Caco-2 (cell line): ENCODE measurements around the gene FGF14. TPM values are rescaled to one million over a fixed set of nuclear protein-coding genes. Genes with fewer than 3 reads are reported as not detected.

Experiments used
- BruUV-seq: library from RNA; stranded (reverse); fragments of 400-500 nt; replicated peaks from 2 replicates; lab custom pipeline; 2021; lab: Mats Ljungman, UMichigan
- CTCF ChIA-PET: fragments of 300-600 bp; sonication (Branson Sonifier 250); formaldehyde crosslinking; loops from one replicate; lab custom pipeline; 2022; ENCODE audit warnings: antibody characterized with exemption; lab: Charles Lee
- POLR2A ChIA-PET: fragments of 300-600 bp; sonication (Branson Sonifier 250); formaldehyde crosslinking; loops from one replicate; lab custom pipeline; 2022; ENCODE audit warnings: antibody characterized with exemption; lab: Charles Lee
- DNase-seq, 2 experiments: peaks; one replicate each; pipeline versions ENCODE4 v3.0.0 to v3.0.0-alpha.2; 2020 to 2022
- H3K27me3 ChIP-seq: replicated peaks from 2 replicates; pipeline ENCODE4 v1.6.0; 2011; ENCODE audit warnings: low read length; ENCODE audit not compliant: control insufficient read depth, insufficient read depth
- H3K36me3 ChIP-seq: 2 replicates; pipeline ENCODE4 v1.5.1; 2011; ENCODE audit warnings: low read length; ENCODE audit not compliant: control insufficient read depth, insufficient read depth
- H3K4me1 ChIP-seq: fragments of 250-450 bp; sonication (Bioruptor Pico); 2 replicates; pipeline ENCODE4 v1.5.1; 2020; ENCODE audit warnings: mild to moderate bottlenecking
- H3K4me3 ChIP-seq: 2 replicates; pipeline ENCODE4 v1.5.1; 2011; ENCODE audit warnings: low read depth, mild to moderate bottlenecking, control low read depth, low read length
- H3K9me3 ChIP-seq: fragments of 250-450 bp; sonication (Bioruptor Pico); 2 replicates; pipeline ENCODE4 v1.5.1; 2020; ENCODE audit warnings: mild to moderate bottlenecking, moderate library complexity
- H3K27ac Mint-ChIP-seq: one replicate; pipeline ENCODE4 v1.8.0; 2022; ENCODE audit warnings: mixed read lengths; ENCODE audit not compliant: unreplicated experiment
- H3K27me3 Mint-ChIP-seq: one replicate; pipeline ENCODE4 v1.8.0; 2022; ENCODE audit warnings: mixed read lengths; ENCODE audit not compliant: insufficient read depth, unreplicated experiment
- H3K36me3 Mint-ChIP-seq: one replicate; pipeline ENCODE4 v1.8.0; 2022; ENCODE audit warnings: mild to moderate bottlenecking, mixed read lengths; ENCODE audit not compliant: insufficient read depth, unreplicated experiment
- H3K4me1 Mint-ChIP-seq: one replicate; pipeline ENCODE4 v1.8.0; 2022; ENCODE audit warnings: low read depth, mixed read lengths; ENCODE audit not compliant: unreplicated experiment
- H3K4me3 Mint-ChIP-seq: one replicate; pipeline ENCODE4 v1.8.0; 2022; ENCODE audit warnings: mild to moderate bottlenecking, moderate library complexity, mixed read lengths; ENCODE audit not compliant: unreplicated experiment
- H3K9me3 Mint-ChIP-seq: one replicate; pipeline ENCODE4 v1.8.0; 2022; ENCODE audit warnings: mixed read lengths; ENCODE audit not compliant: unreplicated experiment
- intact Hi-C: fragments of 100-400 bp; cut with micrococcal nuclease; formaldehyde crosslinking; loops from one replicate; pipeline ENCODE4 v1.10.0; 2022; ENCODE audit not compliant: unreplicated experiment
- total RNA-seq: library from RNA; stranded (reverse); gene quantifications from 2 replicates; pipeline ENCODE4 v1.2.3, GENCODE V29; 2022
- TF ChIP-seq, protein P1 (sequence below), 2 experiments: fragments of 200-600 bp in 1 of 2; IDR thresholded peaks; 1 replicate in 1 of 2; 2 replicates in 1 of 2; pipeline versions ENCODE4 v1.5.1 to v1.8.0; 2011 to 2022; ENCODE audit warnings: antibody characterized with exemption in 1 of 2, control low read depth in 1 of 2, inconsistent platforms in 1 of 2, low read depth in 1 of 2, low read length in 1 of 2, mild to moderate bottlenecking in 1 of 2, moderate library complexity in 1 of 2; ENCODE audit not compliant: insufficient read depth in 1 of 2, severe bottlenecking in 1 of 2, unreplicated experiment in 1 of 2

Gene FGF14
- total RNA-seq, 1 experiment from 2014 or later = not detected

DNA sequence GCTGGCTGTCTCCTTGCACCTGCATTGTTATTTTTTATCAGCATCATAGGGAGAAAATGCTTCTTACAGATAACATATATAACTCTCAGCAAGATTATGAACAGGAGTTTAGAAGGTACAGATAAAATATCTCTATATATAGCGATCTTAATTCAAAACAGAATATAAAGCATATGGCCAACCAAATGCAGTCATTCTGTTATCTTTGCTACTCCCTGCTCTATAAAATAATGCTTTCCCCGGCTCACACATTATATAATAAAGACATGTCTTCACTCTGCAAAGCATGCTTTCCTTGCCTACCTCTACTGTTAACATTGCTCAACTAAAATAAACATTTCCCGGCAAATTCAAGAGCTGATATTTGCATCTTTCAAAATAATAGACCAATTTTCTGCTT is 161.7 kb downstream of the FGF14 start:
- CTCF ChIA-PET = no interaction called here

DNA sequence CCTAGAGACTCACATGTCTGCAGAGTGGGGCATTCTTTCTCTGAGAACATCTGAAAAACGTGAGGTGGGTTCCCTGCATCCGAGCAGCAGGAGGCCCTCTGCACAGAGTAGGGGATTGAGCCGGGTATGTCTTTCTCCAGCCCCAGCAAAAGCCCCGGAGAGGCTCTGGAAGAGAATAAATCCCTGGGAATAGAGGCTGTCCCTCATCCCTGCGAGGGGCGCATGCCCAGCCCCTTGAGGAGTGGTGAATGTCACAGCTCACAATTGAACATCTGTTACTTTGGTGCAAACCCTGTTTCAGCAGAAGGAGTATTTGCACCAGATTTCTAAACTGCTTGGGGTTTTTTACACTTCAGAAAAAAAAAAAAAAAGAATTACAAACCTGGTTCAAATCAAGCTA is 164.6 kb downstream of the FGF14 start:
- Mint-ChIP-seq H3K4me3 (no peak overlapping the region), H3K4me1 (no peaks in the 10 kb centered on the region), H3K27ac (no peak overlapping the region), H3K36me3 (no peaks in the 10 kb centered on the region), H3K9me3 (no peaks in the 10 kb centered on the region), H3K27me3 (no peaks in the 10 kb centered on the region)
- intact Hi-C loops = no loop called here
- Histone ChIP-seq H3K4me1 (no peaks in the 10 kb centered on the region; the same call in 1 of the 2 replicates), H3K27me3 (no peaks in the 10 kb centered on the region), H3K4me3 (no peak overlapping the region), H3K36me3 (no peaks in the 10 kb centered on the region), H3K9me3 (0 out of 2 replicates have a peak, but pooled peaks cover 3% of the 10 kb centered on the region)
- TF ChIP-seq, protein P1, sequence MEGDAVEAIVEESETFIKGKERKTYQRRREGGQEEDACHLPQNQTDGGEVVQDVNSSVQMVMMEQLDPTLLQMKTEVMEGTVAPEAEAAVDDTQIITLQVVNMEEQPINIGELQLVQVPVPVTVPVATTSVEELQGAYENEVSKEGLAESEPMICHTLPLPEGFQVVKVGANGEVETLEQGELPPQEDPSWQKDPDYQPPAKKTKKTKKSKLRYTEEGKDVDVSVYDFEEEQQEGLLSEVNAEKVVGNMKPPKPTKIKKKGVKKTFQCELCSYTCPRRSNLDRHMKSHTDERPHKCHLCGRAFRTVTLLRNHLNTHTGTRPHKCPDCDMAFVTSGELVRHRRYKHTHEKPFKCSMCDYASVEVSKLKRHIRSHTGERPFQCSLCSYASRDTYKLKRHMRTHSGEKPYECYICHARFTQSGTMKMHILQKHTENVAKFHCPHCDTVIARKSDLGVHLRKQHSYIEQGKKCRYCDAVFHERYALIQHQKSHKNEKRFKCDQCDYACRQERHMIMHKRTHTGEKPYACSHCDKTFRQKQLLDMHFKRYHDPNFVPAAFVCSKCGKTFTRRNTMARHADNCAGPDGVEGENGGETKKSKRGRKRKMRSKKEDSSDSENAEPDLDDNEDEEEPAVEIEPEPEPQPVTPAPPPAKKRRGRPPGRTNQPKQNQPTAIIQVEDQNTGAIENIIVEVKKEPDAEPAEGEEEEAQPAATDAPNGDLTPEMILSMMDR (IDR thresholded peaks at IDR 0.05; ENCODE audit: insufficient read depth in 1 of 2, low read depth in 1 of 2, low read length in 1 of 2, severe bottlenecking in 1 of 2, unreplicated experiment in 1 of 2) = no peak
- POLR2A ChIA-PET = no interaction called here
- no TSS peak for BruUV-seq
- CTCF ChIA-PET = no interaction called here
- DNase-seq = no peak

More for the DNA sequence above, 161.7 kb downstream of the FGF14 start:
- DNase-seq = no peak
- no peak overlapping the region for H3K4me3 Mint-ChIP-seq
- BruUV-seq = no TSS peak
- no peaks in the 10 kb centered on the region for H3K9me3 Mint-ChIP-seq
- POLR2A ChIA-PET = no interaction called here
- TF ChIP-seq, protein P1 (IDR thresholded peaks at IDR 0.05; ENCODE audit: insufficient read depth in 1 of 2, low read depth in 1 of 2, low read length in 1 of 2, severe bottlenecking in 1 of 2, unreplicated experiment in 1 of 2) = no peak
- no peaks in the 10 kb centered on the region for H3K36me3 Mint-ChIP-seq
- no peaks in the 10 kb centered on the region for H3K36me3 ChIP-seq
- no peaks in the 10 kb centered on the region for H3K4me1 Mint-ChIP-seq
- no peak overlapping the region for H3K27ac Mint-ChIP-seq
- intact Hi-C loops = no loop called here
- no peaks in the 10 kb centered on the region for H3K27me3 Mint-ChIP-seq
- no peaks in the 10 kb centered on the region; the same call in 1 of the 2 replicates for H3K4me1 ChIP-seq
- H3K27me3 ChIP-seq = no peaks in the 10 kb centered on the region
- no peaks in the 10 kb centered on the region for H3K9me3 ChIP-seq
- no peak overlapping the region for H3K4me3 ChIP-seq

DNA sequence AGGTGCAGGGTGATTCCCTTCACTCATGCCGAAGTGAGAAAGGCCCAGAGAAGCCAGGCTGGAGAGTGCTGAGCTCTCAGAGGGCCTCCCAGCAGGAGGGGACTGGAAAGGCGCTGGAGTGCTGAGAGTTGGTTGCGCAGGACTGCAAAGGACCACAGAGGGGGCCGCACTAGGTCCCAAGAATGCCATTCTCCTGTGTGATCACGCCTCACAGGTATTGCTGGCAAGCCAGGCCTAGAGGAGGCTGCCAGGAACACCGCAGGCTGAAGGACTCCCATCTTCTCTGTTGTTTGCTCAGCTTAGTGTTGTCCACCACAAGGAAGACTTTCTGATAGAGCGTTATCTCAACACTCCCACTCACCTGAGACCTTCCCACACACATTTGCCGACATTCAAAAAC is 165.0 kb downstream of the FGF14 start:
- H3K9me3 ChIP-seq = 0 out of 2 replicates have a peak, but pooled peaks cover 3% of the 10 kb centered on the region
- intact Hi-C loops = no loop called here
- H3K27me3 Mint-ChIP-seq = no peaks in the 10 kb centered on the region
- no peaks in the 10 kb centered on the region for H3K4me1 Mint-ChIP-seq
- H3K27ac Mint-ChIP-seq = no peak overlapping the region
- H3K36me3 ChIP-seq = no peaks in the 10 kb centered on the region
- no TSS peak for BruUV-seq
- ChIA-PET CTCF (no interaction called here), POLR2A (no interaction called here)
- H3K4me3 ChIP-seq = no peak overlapping the region
- H3K27me3 ChIP-seq = no peaks in the 10 kb centered on the region
- H3K9me3 Mint-ChIP-seq = no peaks in the 10 kb centered on the region
- no peaks in the 10 kb centered on the region for H3K36me3 Mint-ChIP-seq
- no peak overlapping the region for H3K4me3 Mint-ChIP-seq
- TF ChIP-seq, protein P1 (IDR thresholded peaks at IDR 0.05; ENCODE audit: insufficient read depth in 1 of 2, low read depth in 1 of 2, low read length in 1 of 2, severe bottlenecking in 1 of 2, unreplicated experiment in 1 of 2) = no peak
- no peak for DNase-seq
- H3K4me1 ChIP-seq = no peaks in the 10 kb centered on the region; the same call in 1 of the 2 replicates
